Measurements from ENCODE around the gene CYP19A1. TPM values are rescaled to one million over a fixed set of nuclear protein-coding genes. Genes with fewer than 3 reads are reported as not detected.

CYP19A1 gene
- total RNA-seq, 4 donors from 2014 or later: 1.8 to 2.9 (median 2.5) TPM; not detected in 1

- H3K27ac ChIP-seq: no peak overlapping the region
- WGBS, 2 donors (ENCODE audit: low coverage in 1 of 2): 50 to 83% methylated on average over 2 of the region's 2 CpGs
- no peaks in the 10 kb centered on the region for H3K9me3 ChIP-seq
- H3K36me3 ChIP-seq: no peaks in the 10 kb centered on the region
- no peak for ATAC-seq
- H3K4me3 ChIP-seq: no peak overlapping the region
- H3K27me3 ChIP-seq: peaks cover 10% of the 10 kb centered on the region
- H3K4me1 ChIP-seq: peaks cover 0 to 17% (median 0%) of the 10 kb centered on the region in 3 donors
- TF ChIP-seq CTCF (IDR thresholded peaks at IDR 0.05) (no peak), POLR2A (IDR thresholded peaks at IDR 0.05) (no peak), EP300 (IDR thresholded peaks at IDR 0.05) (no peak), POLR2AphosphoS5 (IDR thresholded peaks at IDR 0.05) (no peak)
Observed at GRCh38 chr15:51269496-51269895, 68.9 kb downstream of the CYP19A1 start.

GRCh38 chr15:51267703-51268083, 70.7 kb downstream of the CYP19A1 start:
- ATAC-seq: no peak
- Histone ChIP-seq H3K36me3 (no peaks in the 10 kb centered on the region), H3K27ac (peak overlapping the region in 1 of 4 donors; percentile 50), H3K4me1 (peaks cover 0 to 17% (median 0%) of the 10 kb centered on the region in 3 donors), H3K4me3 (peak overlapping the region; percentile 23 to 54), H3K27me3 (no peaks in the 10 kb centered on the region), H3K9me3 (no peaks in the 10 kb centered on the region)
- WGBS, 2 donors (ENCODE audit: low coverage in 1 of 2): 5 to 14% methylated on average over 10 to 11 of the region's 11 CpGs
- no peak for TF ChIP-seq POLR2A (IDR thresholded peaks at IDR 0.05)
- peak in 1 of 4 experiments; percentile 4 for TF ChIP-seq CTCF (IDR thresholded peaks at IDR 0.05)
- TF ChIP-seq EP300 (IDR thresholded peaks at IDR 0.05): no peak
- no peak for TF ChIP-seq POLR2AphosphoS5 (IDR thresholded peaks at IDR 0.05)

- TF ChIP-seq CTCF (IDR thresholded peaks at IDR 0.05) (no peak), POLR2A (IDR thresholded peaks at IDR 0.05) (no peak), EP300 (IDR thresholded peaks at IDR 0.05) (no peak), POLR2AphosphoS5 (IDR thresholded peaks at IDR 0.05) (no peak)
- Histone ChIP-seq H3K36me3 (no peaks in the 10 kb centered on the region), H3K9me3 (peaks cover 0 to 4% (median 0%) of the 10 kb centered on the region in 3 donors), H3K4me3 (peak overlapping the region; percentile 23 to 54), H3K27me3 (peaks cover 5% of the 10 kb centered on the region), H3K4me1 (peaks cover 0 to 17% (median 0%) of the 10 kb centered on the region in 3 donors), H3K27ac (peak overlapping the region in 1 of 4 donors; percentile 50)
- no peak for ATAC-seq
- 0 to 3% methylated on average over 2 to 6 of the region's 47 CpGs for WGBS, 2 donors (ENCODE audit: low coverage in 1 of 2)
Observed at GRCh38 chr15:51267051-51267702, 71.2 kb downstream of the CYP19A1 start.

GRCh38 chr15:51266656-51267050, 71.7 kb downstream of the CYP19A1 start:
- ATAC-seq: no peak
- 28 to 54% methylated on average over 5 to 9 of the region's 9 CpGs for WGBS, 2 donors (ENCODE audit: low coverage in 1 of 2)

More at GRCh38 chr15:51266656-51267050, 71.7 kb downstream of the CYP19A1 start:
- Histone ChIP-seq H3K4me1 (peaks cover 0 to 17% (median 0%) of the 10 kb centered on the region in 3 donors), H3K36me3 (no peaks in the 10 kb centered on the region), H3K27me3 (peaks cover 10% of the 10 kb centered on the region), H3K27ac (peak overlapping the region in 1 of 4 donors; percentile 50), H3K9me3 (peaks cover 0 to 8% (median 0%) of the 10 kb centered on the region in 3 donors), H3K4me3 (peak overlapping the region in 1 of 2 donors; percentile 54)
- TF ChIP-seq EP300 (IDR thresholded peaks at IDR 0.05) (no peak), POLR2AphosphoS5 (IDR thresholded peaks at IDR 0.05) (no peak), POLR2A (IDR thresholded peaks at IDR 0.05) (no peak), CTCF (IDR thresholded peaks at IDR 0.05) (no peak)
